H1 (cell line): ENCODE results near the gene MACROD2. TPM values are rescaled to one million over a fixed set of nuclear protein-coding genes. Genes with fewer than 3 reads are reported as not detected.

Experiments
- CTCF ChIA-PET: fragments of 300-600 bp; sonication (Branson Sonifier 250); formaldehyde crosslinking; loops from one replicate; lab custom pipeline; 2021; ENCODE audit not compliant: partially characterized antibody; lab: Charles Lee
- POLR2A ChIA-PET: fragments of 300-600 bp; sonication (Branson Sonifier 250); formaldehyde crosslinking; loops from one replicate; lab custom pipeline; 2021; ENCODE audit warnings: inconsistent platforms; ENCODE audit not compliant: partially characterized antibody; lab: Charles Lee
- DNase-seq, 2 experiments: peaks; one replicate each; pipeline versions ENCODE4 v3.0.0 to v3.0.0-alpha.2; 2010 to 2022; ENCODE audit warnings: low spot score in 2 of 2, low read depth in 1 of 2, mixed read lengths in 1 of 2
- FAIRE-seq: peaks from 2 replicates; lab custom pipeline; 2011; peaks lifted over from hg19 to GRCh38; lab: Jason Lieb, UNC
- H2AFZ ChIP-seq: 2 replicates; pipeline ENCODE4 v1.8.1; 2012; ENCODE audit warnings: low read length, inconsistent platforms
- H2AK5ac ChIP-seq: 2 replicates; pipeline ENCODE4 v1.6.1; 2013; ENCODE audit warnings: low read depth, low read length
- H2BK120ac ChIP-seq: replicated peaks from 2 replicates; pipeline ENCODE3; 2013; ENCODE audit warnings: low read depth, low read length, inconsistent platforms
- H2BK12ac ChIP-seq: 2 replicates; pipeline ENCODE4 v1.6.1; 2013; ENCODE audit warnings: low read depth, low read length
- H2BK15ac ChIP-seq: 2 replicates; pipeline ENCODE4 v1.6.1; 2013; ENCODE audit warnings: low read length
- H2BK20ac ChIP-seq: 2 replicates; pipeline ENCODE4 v1.6.1; 2013; ENCODE audit warnings: low read length
- H2BK5ac ChIP-seq: 2 replicates; pipeline ENCODE4 v1.6.1; 2013; ENCODE audit warnings: low read depth, low read length
- H3K14ac ChIP-seq: 2 replicates; pipeline ENCODE4 v1.6.1; 2013; ENCODE audit warnings: inconsistent platforms; ENCODE audit not compliant: insufficient read length
- H3K18ac ChIP-seq: 2 replicates; pipeline ENCODE4 v1.6.1; 2013; ENCODE audit warnings: low read length; ENCODE audit errors: extremely low read depth
- H3K23ac ChIP-seq: 2 replicates; pipeline ENCODE4 v1.6.1; 2013; ENCODE audit warnings: inconsistent platforms; ENCODE audit not compliant: insufficient read length
- H3K23me2 ChIP-seq: 2 replicates; pipeline ENCODE4 v1.6.1; 2013; ENCODE audit warnings: low read depth, low read length
- H3K27ac ChIP-seq: 2 replicates; pipeline ENCODE4 v1.6.1; 2011; ENCODE audit warnings: low read depth, low read length, inconsistent platforms
- H3K27me3 ChIP-seq, 4 experiments: replicated peaks in 1 of 4; 1 replicate in 1 of 4; 2 replicates in 3 of 4; pipeline versions ENCODE4 v1.6.1 to v1.8.1; 2011 to 2013; ENCODE audit warnings: low read length in 3 of 4, mild to moderate bottlenecking in 3 of 4, inconsistent platforms in 2 of 4, mixed read lengths in 2 of 4, moderate library complexity in 1 of 4; ENCODE audit not compliant: control insufficient read depth in 3 of 4, insufficient read depth in 3 of 4; ENCODE audit errors: extremely low read depth in 1 of 4
- H3K36me3 ChIP-seq, 4 experiments: 2 replicates each; pipeline versions ENCODE4 v1.6.1 to v1.8.1; 2011 to 2013; ENCODE audit warnings: mild to moderate bottlenecking in 4 of 4, low read length in 3 of 4, moderate library complexity in 2 of 4, control low read depth in 1 of 4, inconsistent platforms in 1 of 4; ENCODE audit not compliant: insufficient read depth in 4 of 4, control insufficient read depth in 2 of 4
- H3K4ac ChIP-seq: replicated peaks from 2 replicates; pipeline ENCODE3; 2013; ENCODE audit warnings: low read length, low read depth, mixed read lengths, inconsistent platforms; ENCODE audit not compliant: insufficient read length
- H3K4me1 ChIP-seq, 4 experiments: replicated peaks in 1 of 4; 1 replicate in 1 of 4; 2 replicates in 3 of 4; pipeline versions ENCODE4 v1.6.1 to v1.8.1; 2011 to 2013; ENCODE audit warnings: low read length in 3 of 4, inconsistent platforms in 2 of 4, mixed read lengths in 1 of 4; ENCODE audit not compliant: insufficient read depth in 4 of 4, control insufficient read depth in 3 of 4
- H3K4me2 ChIP-seq, 2 experiments: 2 replicates each; pipeline versions ENCODE4 v1.6.1 to v1.8.1; 2011 to 2013; ENCODE audit warnings: low read depth in 2 of 2, low read length in 2 of 2, control low read depth in 1 of 2, inconsistent platforms in 1 of 2, mild to moderate bottlenecking in 1 of 2; ENCODE audit not compliant: insufficient read depth in 1 of 2
- H3K4me3 ChIP-seq, 4 experiments: fragments of 200-600, 300-600 bp in 1 of 4; sonication (generic), shearing (Covaris generic), sonication (Bioruptor Twin) in 1 of 4; 2 replicates each; pipeline versions ENCODE4 v1.5.1 to v1.8.1; 2011 to 2016; ENCODE audit warnings: low read length in 4 of 4, low read depth in 3 of 4, control low read depth in 2 of 4, inconsistent platforms in 2 of 4, mild to moderate bottlenecking in 2 of 4, mixed read lengths in 1 of 4, moderate library complexity in 1 of 4; ENCODE audit not compliant: insufficient read depth in 2 of 4; ENCODE audit errors: extremely low read depth in 1 of 4
- H3K56ac ChIP-seq: replicated peaks from 2 replicates; pipeline ENCODE3; 2013; ENCODE audit warnings: low read depth, mild to moderate bottlenecking, mixed read lengths, low read length, inconsistent platforms; ENCODE audit not compliant: insufficient read length
- H3K79me1 ChIP-seq: 2 replicates; pipeline ENCODE4 v1.6.1; 2013; ENCODE audit warnings: low read depth, low read length, control low read depth
- H3K79me2 ChIP-seq, 2 experiments: 2 replicates each; pipeline versions ENCODE4 v1.6.1 to v1.8.1; 2012 to 2013; ENCODE audit warnings: low read length in 2 of 2, mild to moderate bottlenecking in 2 of 2, inconsistent platforms in 1 of 2; ENCODE audit not compliant: insufficient read depth in 2 of 2, control insufficient read depth in 1 of 2
- H3K9ac ChIP-seq, 4 experiments: replicated peaks in 1 of 4; 1 replicate in 1 of 4; 2 replicates in 3 of 4; pipeline versions ENCODE4 v1.6.1 to v1.8.1; 2011 to 2013; ENCODE audit warnings: low read depth in 3 of 4, low read length in 3 of 4, control low read depth in 2 of 4, mild to moderate bottlenecking in 2 of 4, moderate library complexity in 2 of 4, inconsistent platforms in 1 of 4; ENCODE audit errors: extremely low read depth in 1 of 4
- H3K9me3 ChIP-seq, 2 experiments: 2 replicates each; pipeline versions ENCODE4 v1.6.1 to v1.8.1; 2012 to 2013; ENCODE audit warnings: mild to moderate bottlenecking in 2 of 2, moderate library complexity in 2 of 2, control low read depth in 1 of 2, inconsistent platforms in 1 of 2, low read depth in 1 of 2, low read length in 1 of 2, mixed read lengths in 1 of 2; ENCODE audit not compliant: insufficient read depth in 2 of 2
- H4K20me1 ChIP-seq, 2 experiments: replicated peaks in 1 of 2; 2 replicates each; pipeline versions ENCODE3 to v1.8.1; 2011 to 2013; ENCODE audit warnings: inconsistent platforms in 2 of 2, low read length in 2 of 2, mild to moderate bottlenecking in 1 of 2; ENCODE audit not compliant: insufficient read depth in 2 of 2, control insufficient read depth in 1 of 2
- H4K5ac ChIP-seq: 2 replicates; pipeline ENCODE4 v1.6.1; 2013; ENCODE audit warnings: low read length, low read depth, mixed read lengths, inconsistent platforms; ENCODE audit not compliant: insufficient read length
- H4K8ac ChIP-seq: 2 replicates; pipeline ENCODE4 v1.8.0; 2013; ENCODE audit warnings: mild to moderate bottlenecking, moderate library complexity, low read length, inconsistent platforms; ENCODE audit not compliant: insufficient read depth; ENCODE audit errors: extremely low read depth
- H4K91ac ChIP-seq: replicated peaks from 2 replicates; pipeline ENCODE3; 2013; ENCODE audit warnings: low read length, mixed read lengths, inconsistent platforms; ENCODE audit not compliant: insufficient read length
- ASH2L ChIP-seq: fragments of 200-600, 300-600 bp; sonication (generic); IDR thresholded peaks from one replicate; pipeline ENCODE4 v1.7.1; 2017; ENCODE audit warnings: low read length
- BCL11A ChIP-seq, 2 experiments: IDR thresholded peaks; one replicate each; pipeline ENCODE4 v1.6.1; 2011; ENCODE audit warnings: low read depth in 2 of 2, low read length in 2 of 2, mild to moderate bottlenecking in 2 of 2
- CHD1 ChIP-seq: IDR thresholded peaks from 2 replicates; pipeline ENCODE4 v1.6.1; 2012; ENCODE audit warnings: low read depth, low read length, improper control_type of control experiment
- JUN ChIP-seq: IDR thresholded peaks from 2 replicates; pipeline ENCODE4 v1.6.1; 2011; ENCODE audit warnings: low read depth, mild to moderate bottlenecking, improper control_type of control experiment, low read length
- KDM1A ChIP-seq: fragments of 200-600, 300-600 bp; sonication (generic); IDR thresholded peaks from 2 replicates; pipeline ENCODE4 v1.7.1; 2016; ENCODE audit warnings: mild to moderate bottlenecking, low read length, borderline replicate concordance
- KDM5A ChIP-seq: fragments of 200-600 bp; IDR thresholded peaks from 2 replicates; pipeline ENCODE4 v1.7.1; 2012; ENCODE audit warnings: mild to moderate bottlenecking, low read length, inconsistent platforms, mixed read lengths
- POLR2AphosphoS5 ChIP-seq: IDR thresholded peaks from 2 replicates; pipeline ENCODE4 v1.6.1; 2011; ENCODE audit warnings: low read depth, low read length
- RBBP5 ChIP-seq: IDR thresholded peaks from 2 replicates; pipeline ENCODE4 v1.7.1; 2012; ENCODE audit warnings: low read depth, mild to moderate bottlenecking, inconsistent platforms, low read length, moderate library complexity, borderline replicate concordance
- SIN3A ChIP-seq, 2 experiments: IDR thresholded peaks in 1 of 2; conservative IDR thresholded peaks in 1 of 2; 2 replicates each; pipeline ENCODE4 v1.6.1; 2011 to 2012; ENCODE audit warnings: low read length in 2 of 2, improper control_type of control experiment in 1 of 2, low read depth in 1 of 2, mild to moderate bottlenecking in 1 of 2
- SP1 ChIP-seq: IDR thresholded peaks from 2 replicates; pipeline ENCODE4 v1.6.1; 2011; ENCODE audit warnings: low read depth, low read length
- SP2 ChIP-seq: IDR thresholded peaks from 2 replicates; pipeline ENCODE4 v1.6.1; 2012; ENCODE audit warnings: mild to moderate bottlenecking, low read length, inconsistent platforms
- SUZ12 ChIP-seq: fragments of 200-600 bp; sonication (generic); IDR thresholded peaks from 2 replicates; pipeline ENCODE4 v1.6.1; 2012; ENCODE audit warnings: mild to moderate bottlenecking, inconsistent platforms, low read length, moderate library complexity, mixed read lengths
- TAF1 ChIP-seq: IDR thresholded peaks from 2 replicates; pipeline ENCODE4 v1.6.1; 2011; ENCODE audit warnings: mild to moderate bottlenecking, low read depth, low read length
- TAF7 ChIP-seq: optimal IDR thresholded peaks from 2 replicates; pipeline ENCODE3; 2011; ENCODE audit warnings: low read depth, mild to moderate bottlenecking, inconsistent platforms, low read length, moderate library complexity, borderline replicate concordance
- TBP ChIP-seq: IDR thresholded peaks from 2 replicates; pipeline ENCODE4 v1.6.1; 2011; ENCODE audit warnings: low read depth, low read length, improper control_type of control experiment
- ZNF274 ChIP-seq: IDR thresholded peaks from 2 replicates; pipeline ENCODE4 v1.7.0; 2012; ENCODE audit warnings: low read length, borderline replicate concordance; ENCODE audit errors: extremely low read depth
- WGBS, 2 experiments: shearing (Covaris generic) in 1 of 2; methylation state at CpG; one replicate each; pipeline versions ENCODE4 v1.1.6 to v1.1.7; 2013 to 2015; ENCODE audit warnings: low lambda C conversion rate in 2 of 2, mixed read lengths in 2 of 2, inconsistent platforms in 1 of 2, low coverage in 1 of 2, missing lambda C conversion rate in 1 of 2; ENCODE audit not compliant: insufficient replicate concordance in 2 of 2, insufficient coverage in 1 of 2, insufficient read length in 1 of 2; ENCODE audit errors: extremely low coverage in 1 of 2, missing lambda C conversion rate in 1 of 2; 5-methylcytosine and 5-hydroxymethylcytosine counted together
- polyA plus RNA-seq, 7 experiments: library from polyadenylated mRNA; depleted of rRNA in 3 of 7; stranded (reverse) in 5 of 7; unstranded in 2 of 7; fragments of >200 nt in 5 of 7; fragments of 200-250 nt in 2 of 7; gene quantifications; 1 replicate in 5 of 7; 2 replicates in 1 of 7; 4 replicates in 1 of 7; pipeline versions ENCODE4 v1.2.1 to v1.2.3, GENCODE V29; 2011 to 2013; ENCODE audit warnings: missing spikeins in 2 of 7, mixed read lengths in 2 of 7
- total RNA-seq: library from RNA; stranded (reverse); fragmentation: NEBNext Ultra II Directional; extraction: Animal tissue kit (Norgen Biotek cat#: 25700); gene quantifications from 2 replicates; pipeline ENCODE4 v1.2.1, GENCODE V29; 2021

Gene MACROD2
- total and polyA plus RNA-seq, 2 of the 8 experiments (the other 6 are each of a cell fraction or from before 2014, with no cell fraction given) = 0.70 to 3.9 TPM

GRCh38 chr20:15882553-15882952 is 1887.2 kb downstream of the MACROD2 start:
- Histone ChIP-seq H2BK12ac (no peak overlapping the region), H4K91ac (no peak overlapping the region), H2AK5ac (no peak overlapping the region), H3K79me2 (no peaks in the 10 kb centered on the region), H4K5ac (no peak overlapping the region), H3K4me3 (no peak overlapping the region), H3K4ac (no peak overlapping the region), H4K20me1 (no peaks in the 10 kb centered on the region), H3K36me3 (no peaks in the 10 kb centered on the region), H3K9ac (no peak overlapping the region), H3K4me2 (no peak overlapping the region), H3K4me1 (no peaks in the 10 kb centered on the region), H3K14ac (no peak overlapping the region), H3K18ac (no peak overlapping the region), H3K79me1 (no peaks in the 10 kb centered on the region), H3K23me2 (no peaks in the 10 kb centered on the region), H2BK15ac (no peak overlapping the region), H2BK5ac (no peak overlapping the region), H3K23ac (no peak overlapping the region), H4K8ac (no peak overlapping the region), H2AFZ (no peak overlapping the region), H2BK20ac (no peak overlapping the region), H3K56ac (no peak overlapping the region), H3K9me3 (peaks cover 0 to 2% of the 10 kb centered on the region in 2 experiments; a peak in 1 of 4 replicates), H3K27me3 (no peaks in the 10 kb centered on the region), H2BK120ac (no peak overlapping the region), H3K27ac (no peak overlapping the region)
- POLR2A ChIA-PET = no interaction called here
- 90% methylated on average over 4 of the region's 4 CpGs; no CpG with 5 or more reads in 1 of the 2 experiments for WGBS, 2 experiments
- DNase-seq = no peak
- CTCF ChIA-PET = interaction anchor here (0.9 to 1.5 kb wide), 2 partner anchors 12 to 30 kb away, joined by 3 read pairs; no protein-coding TSS in a partner anchor
- FAIRE-seq = no peak
- TF ChIP-seq TAF7 (no peak), SIN3A (conservative IDR thresholded peaks at IDR 0.05 in 1 of 2, IDR thresholded peaks at IDR 0.05 in 1 of 2; ENCODE audit: low read depth in 1 of 2, low read length in 2 of 2) (no peak), TBP (no peak), SUZ12 (no peak), RBBP5 (no peak), KDM1A (no peak), POLR2AphosphoS5 (no peak), SP2 (no peak), SP1 (no peak), TAF1 (no peak), ZNF274 (no peak), JUN (no peak), CHD1 (no peak), KDM5A (no peak), ASH2L (no peak), BCL11A (IDR thresholded peaks at IDR 0.05; ENCODE audit: low read depth in 2 of 2, low read length in 2 of 2) (no peak)
